Head of caudate nucleus (tissue), 42 donors: ENCODE data around the gene FBLN1.
"Not testable (repeated sequence)": the region's sequence is repeated elsewhere in the genome, so short reads cannot be mapped to it uniquely, and the experiment has no call there.

Source experiments
- DNase-seq, 42 donors: peaks; one replicate each; pipeline versions ENCODE4 v3.0.0 to v3.0.0-alpha.2; 2020 to 2021; ENCODE audit warnings: mixed read lengths in 7 of 42
- intact Hi-C: fragments of 100-400 bp; cut with DNase I; formaldehyde crosslinking; loops from one replicate; pipeline ENCODE4 v1.15.0; 2022

Gene FBLN1

GRCh38 chr22:45587638-45588505 lies 85.2 kb downstream of the FBLN1 start:
- intact Hi-C loops = no loop called here
- DNase-seq = no peak

DNA sequence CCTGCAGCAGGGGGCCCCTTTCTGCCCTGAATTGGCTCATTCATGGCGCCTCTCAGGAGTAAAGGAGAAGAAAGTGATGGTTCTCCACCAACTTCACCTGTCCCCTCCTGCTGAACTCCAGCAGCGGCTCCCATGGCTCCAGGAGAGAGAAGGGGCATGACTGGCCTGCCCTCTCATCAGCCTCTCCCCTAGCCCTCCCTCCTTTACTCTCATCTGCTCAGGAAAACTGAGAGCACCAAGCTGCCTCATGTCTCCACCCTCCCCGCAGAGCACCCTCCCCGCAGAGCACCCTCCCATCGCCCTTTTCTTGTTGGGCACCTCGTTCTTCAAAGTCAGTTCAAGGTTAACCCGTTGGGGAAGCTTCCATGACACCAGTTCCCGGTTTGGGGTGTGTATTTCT lies 86.9 kb downstream of the FBLN1 start:
- intact Hi-C loops = no loop called here
- DNase-seq = no peak

DNA sequence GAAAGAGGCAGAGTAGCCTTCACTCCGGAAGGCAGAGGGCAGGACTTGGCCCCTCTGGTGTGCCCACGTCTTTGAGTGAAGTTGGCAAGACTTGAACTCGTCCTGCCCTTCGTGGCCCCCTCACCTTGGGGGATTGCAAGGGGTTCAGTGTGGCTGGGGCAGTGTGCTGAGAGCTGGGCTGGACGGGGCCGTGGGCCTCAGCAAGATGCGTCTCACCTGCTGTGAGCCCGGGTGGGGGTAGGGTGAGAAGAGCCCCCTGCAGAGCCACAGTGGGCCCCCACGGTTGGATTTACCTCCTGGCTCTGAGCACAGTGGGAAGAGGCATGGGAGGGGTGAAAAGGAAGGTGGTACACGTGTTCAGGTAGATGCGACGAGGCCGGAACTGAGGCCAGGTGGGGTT lies 87.6 kb downstream of the FBLN1 start:
- intact Hi-C loops = no loop called here
- DNase-seq = no peak

DNA sequence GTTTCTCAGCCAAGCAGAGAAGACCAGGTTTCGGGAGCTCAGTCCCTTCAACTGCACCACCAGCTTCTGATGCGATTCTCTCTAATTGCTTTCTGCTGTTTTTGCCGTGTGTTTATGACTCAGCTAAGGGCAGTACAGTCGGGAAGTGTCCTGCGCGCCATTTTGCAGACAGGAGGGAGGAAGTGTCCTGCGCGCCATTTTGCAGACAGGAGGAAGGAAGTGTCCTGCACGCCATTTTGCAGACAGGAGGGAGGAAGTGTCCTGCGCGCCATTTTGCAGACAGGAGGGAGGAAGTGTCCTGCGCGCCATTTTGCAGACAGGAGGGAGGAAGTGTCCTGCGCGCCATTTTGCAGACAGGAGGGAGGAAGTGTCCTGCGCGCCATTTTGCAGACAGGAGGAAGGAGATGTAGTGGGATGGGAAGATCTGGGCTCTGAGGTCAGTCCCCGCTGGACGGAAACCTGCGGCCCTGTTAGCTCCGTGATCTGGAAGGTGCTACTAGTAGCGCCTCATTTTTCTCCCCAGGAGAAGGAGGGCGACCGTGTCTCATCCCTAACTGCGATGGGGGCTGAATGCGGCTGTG lies 89.0 kb downstream of the FBLN1 start:
- intact Hi-C loops, DNase-seq: not testable (repeated sequence)

DNA sequence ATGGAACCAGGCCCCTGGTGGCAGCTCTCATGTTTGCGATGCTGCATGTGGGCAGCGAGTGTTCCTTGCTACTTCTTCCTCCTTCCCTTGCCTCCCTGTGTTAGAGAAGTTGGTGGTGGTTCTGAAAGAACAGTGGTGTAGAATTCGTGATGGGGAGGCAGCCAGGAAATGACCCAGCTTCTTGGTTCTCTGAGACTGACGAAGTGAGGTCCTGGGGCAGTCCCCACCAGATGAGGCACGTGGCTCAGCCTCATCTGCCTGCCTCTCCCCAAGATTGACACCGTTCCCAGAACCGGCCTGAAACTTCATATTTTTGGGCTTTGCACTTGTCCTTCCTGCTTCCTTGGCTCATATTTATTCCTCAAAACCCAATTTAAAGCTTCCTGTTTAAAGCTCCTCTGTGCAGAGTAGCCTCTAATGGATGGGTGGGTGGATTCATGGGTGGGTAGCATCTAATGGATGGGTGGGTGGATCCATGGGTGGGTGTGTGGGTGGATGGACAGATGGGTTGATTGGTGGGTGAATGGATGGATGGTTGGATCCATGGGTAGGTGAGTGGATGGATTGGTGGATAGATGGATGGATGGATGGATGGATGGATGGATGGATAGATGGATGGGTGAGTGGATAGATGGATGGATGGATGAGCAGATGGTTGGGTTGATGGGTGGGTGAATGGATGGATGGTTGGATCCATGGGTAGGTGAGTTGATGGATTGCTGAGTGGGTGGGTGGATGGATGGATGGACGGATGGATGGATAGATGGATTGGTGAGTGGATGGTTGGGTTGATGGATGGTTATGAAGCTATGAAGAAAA lies 91.6 kb downstream of the FBLN1 start:
- intact Hi-C loops = no loop called here
- DNase-seq = no peak

DNA sequence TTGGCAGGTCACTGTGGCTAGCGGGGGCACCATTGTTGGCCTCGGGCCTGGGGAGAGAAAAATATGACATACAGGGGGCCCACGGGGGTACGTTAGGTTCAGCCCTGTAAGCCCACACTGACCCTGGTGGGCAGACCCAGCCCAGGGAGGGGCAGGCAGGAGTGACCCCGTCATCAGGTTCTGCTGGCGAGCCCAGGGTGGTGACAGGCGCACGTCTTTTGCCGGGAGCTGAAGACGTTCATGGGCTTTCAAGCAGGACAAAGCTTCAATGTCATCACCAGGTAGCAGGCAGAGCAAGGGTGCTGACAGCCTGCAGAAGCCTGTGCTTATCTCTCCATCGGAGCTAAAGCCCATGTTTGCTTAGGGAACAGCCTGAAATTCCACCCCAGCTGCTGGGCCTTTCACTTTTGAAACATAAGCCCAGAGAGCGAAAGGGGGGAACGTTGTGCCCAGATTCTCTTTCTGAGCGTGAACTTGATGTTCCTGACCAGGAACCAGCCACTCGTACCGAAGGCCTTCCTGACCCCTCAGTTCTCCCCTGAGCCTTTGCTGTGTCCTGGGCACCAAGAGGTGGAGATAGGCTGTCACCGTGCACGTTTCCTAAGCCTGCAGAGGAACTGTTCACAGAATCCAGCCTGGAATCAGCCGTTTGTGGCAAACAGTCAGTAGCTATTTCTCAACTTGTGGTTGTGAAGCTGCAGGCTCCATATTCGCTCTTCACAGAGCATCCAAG lies 94.9 kb downstream of the FBLN1 start:
- no peak for DNase-seq
- intact Hi-C loops = no loop called here

DNA sequence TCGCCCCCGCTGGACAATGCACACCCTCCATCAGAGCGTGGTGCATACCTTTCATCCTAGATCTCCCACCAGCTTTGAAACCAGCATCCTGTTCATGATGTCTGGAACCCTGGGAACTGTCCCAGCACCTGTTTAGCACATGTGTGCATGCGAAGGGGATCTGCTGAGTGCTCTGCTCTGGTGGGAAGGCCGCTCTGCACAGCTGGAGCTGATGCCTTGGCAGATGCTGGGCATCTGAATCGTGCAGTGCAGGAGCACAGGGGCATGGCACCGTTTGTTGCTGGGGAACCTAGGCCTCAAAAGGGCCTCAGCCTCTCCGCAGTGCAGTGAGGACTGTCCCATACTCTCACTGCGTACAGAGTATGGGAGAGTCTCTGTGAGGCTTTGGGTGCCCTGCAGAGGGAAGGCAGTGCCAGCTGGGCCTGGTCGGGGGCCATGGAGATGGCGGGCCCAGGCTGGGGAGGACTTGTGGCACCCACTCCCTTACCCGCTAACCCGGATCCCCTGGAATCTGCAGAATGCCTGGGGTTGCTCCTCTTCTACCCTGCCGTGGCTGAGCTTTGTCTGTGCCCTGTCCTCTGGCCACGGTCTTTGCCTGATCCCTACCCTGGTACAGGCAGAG lies 96.0 kb downstream of the FBLN1 start:
- intact Hi-C loops = no loop called here
- DNase-seq = no peak

DNA sequence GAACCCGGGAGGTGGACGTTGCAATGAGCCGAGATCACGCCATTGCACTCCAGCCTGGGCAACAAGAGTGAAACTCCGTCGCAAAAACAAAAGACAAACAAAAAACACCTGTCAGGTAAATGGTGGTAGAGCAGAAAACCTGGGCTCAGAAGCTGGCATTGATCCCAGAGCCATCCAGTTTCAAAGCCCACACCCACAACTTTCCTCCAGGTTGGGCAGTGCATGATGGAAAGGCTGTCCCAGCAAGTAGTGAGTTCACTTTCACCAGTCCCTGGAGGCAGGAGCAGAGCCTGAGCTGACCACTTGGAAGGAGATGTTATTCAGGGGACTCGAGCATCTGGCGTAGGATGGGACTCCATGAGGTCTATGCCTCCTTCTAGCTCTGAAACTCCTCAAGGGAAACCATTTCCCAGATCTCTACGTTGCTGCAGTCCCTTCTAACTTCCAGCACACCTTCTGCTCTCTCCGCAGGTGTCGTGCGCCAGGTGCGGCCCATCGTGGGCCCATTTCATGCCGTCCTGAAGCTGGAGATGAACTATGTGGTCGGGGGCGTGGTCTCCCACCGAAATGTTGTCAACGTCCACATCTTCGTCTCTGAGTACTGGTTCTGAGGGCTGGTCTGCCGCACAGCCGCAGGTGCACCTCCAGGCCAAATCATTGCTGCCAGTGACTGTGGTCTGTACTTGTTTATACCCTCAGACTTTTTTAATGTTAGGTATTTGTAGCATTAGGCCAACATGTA lies 97.3 kb downstream of the FBLN1 start:
- intact Hi-C loops = no loop called here
- no peak for DNase-seq

- intact Hi-C loops = no loop called here
- DNase-seq = no peak
Measured at GRCh38 chr22:45600790-45601730, 98.4 kb downstream of the FBLN1 start.

GRCh38 chr22:45602004-45602733 lies 99.5 kb downstream of the FBLN1 start:
- no peak for DNase-seq
- intact Hi-C loops = no loop called here

- DNase-seq = peak; percentile 32 to 88 (median 68)
Measured at GRCh38 chr22:45602824-45603595, 100.3 kb downstream of the FBLN1 start.

GRCh38 chr22:45603619-45604018 lies 100.9 kb downstream of the FBLN1 start:
- DNase-seq = no peak
- intact Hi-C loops = no loop called here

More at GRCh38 chr22:45602824-45603595, 100.3 kb downstream of the FBLN1 start:
- intact Hi-C loops = no loop called here

DNA sequence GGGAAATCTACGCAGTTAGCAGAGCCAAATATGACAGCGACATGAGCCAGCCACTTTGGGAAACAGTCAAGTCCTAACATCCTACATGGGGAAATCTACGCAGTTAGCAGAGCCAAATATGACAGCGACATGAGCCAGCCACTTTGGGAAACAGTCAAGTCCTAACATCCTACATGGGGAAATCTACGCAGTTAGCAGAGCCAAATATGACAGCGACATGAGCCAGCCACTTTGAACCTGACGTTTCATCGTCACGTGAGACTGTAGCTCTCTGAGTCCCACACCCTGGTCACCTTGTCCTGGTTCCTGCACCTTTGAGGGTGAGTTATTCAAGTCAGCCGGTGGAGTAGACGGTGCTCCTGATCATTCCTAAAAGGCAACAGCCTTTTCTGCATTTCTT lies 105.4 kb downstream of the FBLN1 start:
- DNase-seq = not testable (repeated sequence)

GRCh38 chr22:45608763-45609180 lies 106.1 kb downstream of the FBLN1 start:
- intact Hi-C loops = no loop called here

More for the DNA sequence above, 105.4 kb downstream of the FBLN1 start:
- intact Hi-C loops = not testable (repeated sequence)

GRCh38 chr22:45612451-45612901 lies 109.8 kb downstream of the FBLN1 start:
- intact Hi-C loops = no loop called here
- DNase-seq = no peak

More at GRCh38 chr22:45608763-45609180, 106.1 kb downstream of the FBLN1 start:
- DNase-seq = no peak
